ENCODE results near the gene GTPBP3.
A peak's percentile ranks its signal among the peaks of the same experiment; 100 is the strongest.
"Not testable (repeated sequence)": the region's sequence is repeated elsewhere in the genome, so short reads cannot be mapped to it uniquely, and the experiment has no call there.

The GTPBP3 gene, protein sequence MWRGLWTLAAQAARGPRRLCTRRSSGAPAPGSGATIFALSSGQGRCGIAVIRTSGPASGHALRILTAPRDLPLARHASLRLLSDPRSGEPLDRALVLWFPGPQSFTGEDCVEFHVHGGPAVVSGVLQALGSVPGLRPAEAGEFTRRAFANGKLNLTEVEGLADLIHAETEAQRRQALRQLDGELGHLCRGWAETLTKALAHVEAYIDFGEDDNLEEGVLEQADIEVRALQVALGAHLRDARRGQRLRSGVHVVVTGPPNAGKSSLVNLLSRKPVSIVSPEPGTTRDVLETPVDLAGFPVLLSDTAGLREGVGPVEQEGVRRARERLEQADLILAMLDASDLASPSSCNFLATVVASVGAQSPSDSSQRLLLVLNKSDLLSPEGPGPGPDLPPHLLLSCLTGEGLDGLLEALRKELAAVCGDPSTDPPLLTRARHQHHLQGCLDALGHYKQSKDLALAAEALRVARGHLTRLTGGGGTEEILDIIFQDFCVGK

DNA sequence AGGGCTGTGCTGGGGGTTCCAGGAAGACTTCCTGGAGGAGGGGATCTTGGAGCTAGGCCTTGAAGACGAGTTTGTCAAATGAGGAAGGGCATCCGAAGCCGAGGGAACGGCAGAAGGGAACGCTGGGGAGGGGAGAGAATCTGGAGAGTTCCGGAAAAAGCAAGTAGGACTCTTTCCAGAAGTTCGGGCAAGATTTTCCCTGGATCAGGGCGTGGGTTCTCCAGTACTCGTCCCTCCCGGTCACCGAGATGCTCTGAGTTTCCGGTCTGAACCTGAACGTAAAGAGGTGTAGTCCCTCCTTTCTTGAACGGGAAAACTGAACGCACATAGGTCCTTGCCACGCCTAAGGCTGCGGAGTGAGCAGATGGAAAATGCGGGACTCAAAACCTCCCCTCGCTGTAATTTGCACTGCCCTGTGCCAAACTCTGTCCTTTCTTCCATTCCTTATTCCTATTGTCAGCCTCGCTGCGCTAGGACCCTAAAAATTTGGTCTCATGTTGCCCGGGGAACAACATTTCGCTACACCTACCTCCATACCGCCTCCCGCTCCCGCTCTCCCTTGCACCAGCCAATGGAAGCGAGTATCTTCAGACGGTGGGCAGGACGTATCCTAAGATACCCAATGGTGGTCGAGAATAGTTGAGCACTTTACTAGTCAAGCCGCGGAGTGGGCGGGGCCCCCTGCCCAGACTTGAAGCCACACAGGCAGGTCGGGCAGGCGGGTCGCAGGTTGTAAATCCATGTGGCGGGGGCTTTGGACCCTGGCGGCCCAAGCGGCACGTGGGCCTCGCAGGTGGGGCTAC lies at the start of gene GTPBP3:
GTPBP3 (plus strand) TSS at position 682 of the 803 bp plus-strand sequence; CDS start at position 741, 59 bp downstream.
- H3K27ac ChIP-seq = peak within 1 kb of the TSS; percentile 98
- POLR2A ChIA-PET (ENCODE audit: low non-redundant PET) = no interaction called here
- CTCF ChIA-PET = no interaction called here
- TF ChIP-seq, protein P1, sequence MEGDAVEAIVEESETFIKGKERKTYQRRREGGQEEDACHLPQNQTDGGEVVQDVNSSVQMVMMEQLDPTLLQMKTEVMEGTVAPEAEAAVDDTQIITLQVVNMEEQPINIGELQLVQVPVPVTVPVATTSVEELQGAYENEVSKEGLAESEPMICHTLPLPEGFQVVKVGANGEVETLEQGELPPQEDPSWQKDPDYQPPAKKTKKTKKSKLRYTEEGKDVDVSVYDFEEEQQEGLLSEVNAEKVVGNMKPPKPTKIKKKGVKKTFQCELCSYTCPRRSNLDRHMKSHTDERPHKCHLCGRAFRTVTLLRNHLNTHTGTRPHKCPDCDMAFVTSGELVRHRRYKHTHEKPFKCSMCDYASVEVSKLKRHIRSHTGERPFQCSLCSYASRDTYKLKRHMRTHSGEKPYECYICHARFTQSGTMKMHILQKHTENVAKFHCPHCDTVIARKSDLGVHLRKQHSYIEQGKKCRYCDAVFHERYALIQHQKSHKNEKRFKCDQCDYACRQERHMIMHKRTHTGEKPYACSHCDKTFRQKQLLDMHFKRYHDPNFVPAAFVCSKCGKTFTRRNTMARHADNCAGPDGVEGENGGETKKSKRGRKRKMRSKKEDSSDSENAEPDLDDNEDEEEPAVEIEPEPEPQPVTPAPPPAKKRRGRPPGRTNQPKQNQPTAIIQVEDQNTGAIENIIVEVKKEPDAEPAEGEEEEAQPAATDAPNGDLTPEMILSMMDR (conservative IDR thresholded peaks at IDR 0.05; ENCODE audit: low read depth) = no peak
- peak; percentile 97 for DNase-seq (ENCODE audit: low spot score)

DNA sequence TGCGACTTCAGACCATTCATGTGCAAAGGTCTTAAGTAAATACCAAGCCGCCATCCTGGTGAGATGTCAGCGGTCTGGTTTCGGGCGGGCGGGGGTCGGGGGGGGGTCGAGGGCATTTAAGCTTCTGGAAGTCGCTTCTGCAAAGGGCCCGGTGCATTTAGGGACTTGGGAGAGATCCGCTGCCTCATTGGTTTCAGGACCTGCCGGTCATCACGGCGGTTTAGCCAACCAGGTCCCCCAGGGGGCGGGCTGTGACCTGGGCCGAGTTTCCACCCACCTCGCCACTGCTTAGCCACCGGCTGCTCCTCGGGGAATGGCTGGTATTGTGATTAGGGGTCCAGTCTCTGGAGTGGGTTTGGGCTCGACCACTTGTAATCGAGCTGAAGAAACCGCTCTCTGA lies 47.9 kb upstream of the GTPBP3 start:
- POLR2A ChIA-PET (ENCODE audit: low non-redundant PET) = no interaction called here
- DNase-seq (ENCODE audit: low spot score) = peak; percentile 87
- CTCF ChIA-PET = interaction anchor here (0.6 kb wide), 1 partner anchor 300 kb away, joined by 3 read pairs; no protein-coding TSS in a partner anchor
- no peak overlapping the region for H3K27ac ChIP-seq
- TF ChIP-seq, protein P1 (conservative IDR thresholded peaks at IDR 0.05; ENCODE audit: low read depth) = no peak

DNA sequence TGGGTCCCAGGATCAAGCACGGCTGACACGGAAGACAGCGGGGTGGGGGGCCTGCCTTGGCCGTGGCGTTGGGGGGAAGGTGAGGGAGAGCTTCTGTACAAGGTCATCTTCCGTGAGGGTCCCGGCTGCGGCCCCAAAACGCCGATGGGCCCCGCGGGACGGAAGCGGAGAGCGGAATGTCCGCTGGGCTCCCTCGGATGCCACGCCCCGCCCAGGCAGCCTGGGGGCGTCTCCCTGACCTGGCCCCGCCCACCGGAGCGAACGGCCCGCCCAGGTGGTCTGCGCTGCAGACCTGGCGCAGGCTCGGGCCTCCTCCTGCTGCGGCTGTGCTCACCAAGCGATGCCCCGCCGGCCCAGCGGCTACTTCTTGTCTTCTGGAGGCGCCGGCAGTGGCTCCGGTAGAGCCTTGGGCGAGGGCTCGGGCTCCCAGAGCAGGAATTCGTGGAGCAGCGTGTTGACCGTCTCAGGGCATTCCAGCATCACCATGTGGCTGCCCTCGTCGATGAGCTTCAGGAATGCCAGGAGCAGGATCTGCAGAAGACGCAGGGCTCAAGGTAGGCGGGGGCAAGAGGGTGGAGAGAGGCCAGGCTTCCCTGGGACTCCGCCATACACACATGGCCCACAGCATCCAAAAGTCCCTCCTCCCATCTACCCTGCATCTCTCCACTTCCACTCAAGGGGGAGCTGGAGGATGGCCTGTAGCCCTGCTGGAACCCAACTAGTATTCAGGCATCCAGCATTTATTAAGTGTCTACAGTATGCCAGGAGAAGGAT lies 44.9 kb upstream of the GTPBP3 start:
- H3K27ac ChIP-seq = peak overlapping the region; percentile 91
- DNase-seq (ENCODE audit: low spot score) = peak; percentile 96
- CTCF ChIA-PET = interaction anchor here (0.5 to 2.0 kb wide), 10 partner anchors 9 to 487 kb away, joined by 3 to 16 read pairs (median 6); partner anchors contain the start of genes ABHD8, CCDC194 and MRPL34
- POLR2A ChIA-PET (ENCODE audit: low non-redundant PET) = interaction anchor here (0.5 kb wide), 1 partner anchor 49 kb away, joined by 4 read pairs; no protein-coding TSS in a partner anchor
- TF ChIP-seq, protein P1 (conservative IDR thresholded peaks at IDR 0.05; ENCODE audit: low read depth) = peak; percentile 95

DNA sequence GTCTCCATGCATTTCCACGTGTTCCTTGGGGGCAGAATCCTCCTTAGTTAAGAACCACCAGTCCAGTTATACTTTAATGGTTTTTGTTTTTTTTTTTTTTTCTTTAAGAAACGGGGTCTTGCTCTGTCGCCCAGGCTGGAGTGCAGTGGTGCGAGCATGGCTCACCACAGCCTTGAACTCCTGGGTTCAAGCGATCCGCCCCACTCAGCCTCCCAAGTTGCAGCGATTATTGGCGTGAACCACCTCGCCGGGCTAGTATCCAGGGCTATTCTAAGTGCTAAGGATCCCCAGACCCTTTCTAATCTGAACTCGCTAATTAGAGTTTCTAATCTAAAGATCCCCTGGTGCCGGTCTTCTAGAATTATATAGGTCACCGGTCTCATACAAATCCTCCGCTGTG lies 43.7 kb upstream of the GTPBP3 start:
- CTCF ChIA-PET = interaction anchor here (0.6 to 2.0 kb wide), 6 partner anchors 10 to 554 kb away, joined by 3 to 11 read pairs (median 8); partner anchors contain the start of genes ABHD8, CCDC194 and MRPL34
- no peak for DNase-seq (ENCODE audit: low spot score)
- POLR2A ChIA-PET (ENCODE audit: low non-redundant PET) = no interaction called here
- TF ChIP-seq, protein P1 (conservative IDR thresholded peaks at IDR 0.05; ENCODE audit: low read depth) = no peak
- H3K27ac ChIP-seq = peak overlapping the region; percentile 91

DNA sequence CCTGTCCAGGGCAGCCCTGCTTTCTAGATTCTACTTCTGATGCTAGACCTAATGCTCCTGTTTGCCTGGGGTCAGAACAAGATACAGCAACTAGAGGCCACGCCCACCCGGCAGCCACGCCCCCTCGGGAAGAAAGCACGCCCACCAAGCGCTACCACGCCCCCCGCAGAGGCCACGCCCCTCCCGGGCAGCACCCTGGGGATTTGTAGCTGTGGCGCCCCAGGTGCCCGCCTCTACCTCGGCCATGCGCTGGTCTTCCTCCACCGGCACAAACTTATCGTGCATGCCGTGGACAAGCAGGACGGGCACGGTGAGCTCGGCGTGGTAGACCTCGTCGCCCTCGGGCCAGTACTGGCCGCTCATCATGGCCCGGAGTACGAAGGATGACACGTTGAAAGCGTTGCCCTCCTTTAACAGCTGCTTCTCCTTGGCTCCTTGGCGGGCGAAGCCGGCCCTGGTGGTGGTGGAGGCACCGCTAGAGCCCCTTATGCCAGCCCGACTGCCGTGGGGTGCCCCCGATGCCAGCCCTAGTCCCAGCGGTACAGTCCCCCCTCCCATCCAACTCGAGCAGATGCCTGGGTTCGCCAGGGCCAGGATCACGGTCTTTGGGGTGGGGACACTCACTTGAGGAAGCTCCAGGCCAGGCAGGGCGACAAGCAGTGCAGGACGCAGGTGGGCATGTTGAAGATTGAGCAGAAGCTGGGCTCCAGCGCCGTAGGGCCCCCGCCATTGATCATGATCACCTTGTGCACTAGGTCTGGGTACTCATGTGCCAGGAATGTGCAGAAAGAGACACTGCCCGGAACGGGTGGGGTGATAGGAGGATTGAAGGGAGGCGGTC lies 43.1 kb upstream of the GTPBP3 start:
- ChIA-PET CTCF (interaction anchor here (0.6 kb wide), 1 partner anchor 554 kb away, joined by 3 read pairs; no protein-coding TSS in a partner anchor), POLR2A (ENCODE audit: low non-redundant PET) (interaction anchor here (0.6 kb wide), 1 partner anchor 648 kb away, joined by 3 read pairs; no protein-coding TSS in a partner anchor)
- peak; percentile 80 for DNase-seq (ENCODE audit: low spot score)
- TF ChIP-seq, protein P1 (conservative IDR thresholded peaks at IDR 0.05; ENCODE audit: low read depth) = no peak
- H3K27ac ChIP-seq = peak overlapping the region; percentile 91

DNA sequence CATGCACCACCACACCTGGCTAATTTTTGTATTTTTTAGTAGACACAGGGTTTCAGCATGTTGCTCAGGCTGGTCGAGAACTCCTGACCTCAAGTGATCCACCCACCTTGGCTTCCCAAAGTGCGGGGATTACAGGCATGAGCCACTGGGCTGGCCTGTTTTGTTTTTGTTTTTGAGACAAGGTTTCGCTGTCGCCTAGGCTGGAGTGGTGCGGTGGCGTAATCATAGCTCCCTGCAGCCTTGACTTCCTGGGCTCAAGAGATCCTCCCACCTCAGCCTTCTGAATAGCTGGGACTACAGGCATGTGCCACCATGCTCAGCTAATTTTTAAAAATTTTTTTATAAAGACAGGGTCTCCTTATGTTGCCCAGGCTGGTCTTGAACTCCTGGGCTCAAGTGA lies 41.8 kb upstream of the GTPBP3 start:
- POLR2A ChIA-PET (ENCODE audit: low non-redundant PET); CTCF ChIA-PET: not testable (repeated sequence)

More for the DNA sequence above, 41.8 kb upstream of the GTPBP3 start:
- DNase-seq (ENCODE audit: low spot score) = not testable (repeated sequence)
- H3K27ac ChIP-seq = peak overlapping the region; percentile 91
